GM18867 (cell line): ENCODE data around the gene CDKN2B-AS1.

ENCODE experiments used
- ATAC-seq: cut with Tn5 transposase; IDR thresholded peaks from one replicate; pipeline ENCODE4 v1.9.1; 2021; ENCODE audit warnings: mild to moderate bottlenecking, moderate library complexity; ENCODE audit not compliant: unreplicated experiment

CDKN2B-AS1 gene

GRCh38 chr9:21982391-21982790, 12.2 kb upstream of the CDKN2B-AS1 start:
- no peak for ATAC-seq

GRCh38 chr9:21982861-21983560, 11.6 kb upstream of the CDKN2B-AS1 start:
- no peak for ATAC-seq

GRCh38 chr9:21983561-21983935, 11.0 kb upstream of the CDKN2B-AS1 start:
- ATAC-seq: no peak

GRCh38 chr9:21984101-21984500, 10.5 kb upstream of the CDKN2B-AS1 start:
- ATAC-seq: no peak

GRCh38 chr9:21985964-21986667, 8.5 kb upstream of the CDKN2B-AS1 start:
- no peak for ATAC-seq

- ATAC-seq: no peak
Observed at GRCh38 chr9:21988056-21988990, 6.3 kb upstream of the CDKN2B-AS1 start.

GRCh38 chr9:21989440-21990189, 5.0 kb upstream of the CDKN2B-AS1 start:
- no peak for ATAC-seq

GRCh38 chr9:21991072-21991959, 3.3 kb upstream of the CDKN2B-AS1 start:
- ATAC-seq: no peak

GRCh38 chr9:21993007-21993406, 1.6 kb upstream of the CDKN2B-AS1 start:
- no peak for ATAC-seq

- peak; percentile 50 for ATAC-seq
Observed at GRCh38 chr9:21993893-21994555, 567 bp upstream of the CDKN2B-AS1 start, which contains the start of gene CDKN2A. Gene CDKN2A (minus strand): TSS chr9:21994392.

- ATAC-seq: peak; percentile 89
Observed at GRCh38 chr9:21995006-21995665, 545 bp downstream of the CDKN2B-AS1 start.

- ATAC-seq: peak; percentile 20
Observed at GRCh38 chr9:21995666-21996398, 1.2 kb downstream of the CDKN2B-AS1 start.

GRCh38 chr9:21996438-21996837, 1.8 kb downstream of the CDKN2B-AS1 start:
- no peak for ATAC-seq

- no peak for ATAC-seq
Observed at GRCh38 chr9:21996858-21997257, 2.3 kb downstream of the CDKN2B-AS1 start.

GRCh38 chr9:21997480-21997879, 2.9 kb downstream of the CDKN2B-AS1 start:
- no peak for ATAC-seq

- no peak for ATAC-seq
Observed at GRCh38 chr9:21998026-21998425, 3.4 kb downstream of the CDKN2B-AS1 start.

- ATAC-seq: no peak
Observed at GRCh38 chr9:22002038-22002437, 7.4 kb downstream of the CDKN2B-AS1 start.
